ENCODE measurements around the gene POGZ.
A peak's percentile ranks its signal among the peaks of the same experiment; 100 is the strongest.

The POGZ gene

GRCh38 chr1:151458802-151459330 lies 428 bp downstream of the POGZ start:
- peak overlapping the region; percentile 45 for H3K4me3 ChIP-seq (ENCODE audit: low read depth, low read length)
- peak overlapping the region; percentile 87 for H3K27ac ChIP-seq
- peaks cover 6% of the 10 kb centered on the region for H3K79me2 ChIP-seq
- H3K27me3 ChIP-seq (ENCODE audit: control insufficient read depth, insufficient read depth, low read length), result no peaks in the 10 kb centered on the region
- no peak for TF ChIP-seq CTCF (IDR thresholded peaks at IDR 0.05)
- peak overlapping the region; percentile 46 for H3K4me2 ChIP-seq (ENCODE audit: low read length)
- H2AFZ ChIP-seq, result no peak overlapping the region
- no peaks in the 10 kb centered on the region for H3K9me3 ChIP-seq (ENCODE audit: control insufficient read depth, low read length)
- peak overlapping the region; percentile 37 for H3K9ac ChIP-seq
- no peaks in the 10 kb centered on the region for H3K36me3 ChIP-seq (ENCODE audit: control insufficient read depth, insufficient read depth, low read length)
- H3K4me1 ChIP-seq, result peaks cover 4% of the 10 kb centered on the region

- H3K4me3 ChIP-seq (ENCODE audit: low read depth, low read length), result peak overlapping the region; percentile 84
- H3K9ac ChIP-seq, result peak overlapping the region; percentile 46
- no peaks in the 10 kb centered on the region for H3K27me3 ChIP-seq (ENCODE audit: control insufficient read depth, insufficient read depth, low read length)
- H3K4me1 ChIP-seq, result peaks cover 4% of the 10 kb centered on the region
- peak overlapping the region; percentile 93 for H3K27ac ChIP-seq
- H2AFZ ChIP-seq, result peak overlapping the region; percentile 60
- H3K9me3 ChIP-seq (ENCODE audit: control insufficient read depth, low read length), result no peaks in the 10 kb centered on the region
- H3K79me2 ChIP-seq, result peaks cover 8% of the 10 kb centered on the region
- no peaks in the 10 kb centered on the region for H3K36me3 ChIP-seq (ENCODE audit: control insufficient read depth, insufficient read depth, low read length)
- H3K4me2 ChIP-seq (ENCODE audit: low read length), result peak overlapping the region; percentile 92
- no peak for TF ChIP-seq CTCF (IDR thresholded peaks at IDR 0.05)
These were observed 1.1 kb downstream of the POGZ start for GRCh38 chr1:151457911-151458801.

GRCh38 chr1:151455966-151456365 lies 3.3 kb downstream of the POGZ start:
- Histone ChIP-seq H3K27ac (peak overlapping the region; percentile 93), H3K4me1 (peaks cover 4% of the 10 kb centered on the region)

GRCh38 chr1:151455231-151455630 lies 4.1 kb downstream of the POGZ start:
- no peak for TF ChIP-seq CTCF (IDR thresholded peaks at IDR 0.05)
- Histone ChIP-seq H3K27me3 (ENCODE audit: control insufficient read depth, insufficient read depth, low read length) (no peaks in the 10 kb centered on the region), H3K27ac (peak overlapping the region; percentile 1), H3K36me3 (ENCODE audit: control insufficient read depth, insufficient read depth, low read length) (no peaks in the 10 kb centered on the region), H3K4me1 (peaks cover 4% of the 10 kb centered on the region), H3K9me3 (ENCODE audit: control insufficient read depth, low read length) (no peaks in the 10 kb centered on the region), H3K4me3 (ENCODE audit: low read depth, low read length) (no peak overlapping the region), H3K79me2 (peaks cover 21% of the 10 kb centered on the region), H3K4me2 (ENCODE audit: low read length) (no peak overlapping the region), H2AFZ (no peak overlapping the region), H3K9ac (no peak overlapping the region)

More at GRCh38 chr1:151455966-151456365, 3.3 kb downstream of the POGZ start:
- Histone ChIP-seq H3K27me3 (ENCODE audit: control insufficient read depth, insufficient read depth, low read length) (no peaks in the 10 kb centered on the region), H3K9me3 (ENCODE audit: control insufficient read depth, low read length) (no peaks in the 10 kb centered on the region), H2AFZ (no peak overlapping the region), H3K36me3 (ENCODE audit: control insufficient read depth, insufficient read depth, low read length) (no peaks in the 10 kb centered on the region), H3K9ac (no peak overlapping the region), H3K79me2 (peaks cover 19% of the 10 kb centered on the region), H3K4me3 (ENCODE audit: low read depth, low read length) (no peak overlapping the region), H3K4me2 (ENCODE audit: low read length) (no peak overlapping the region)
- no peak for TF ChIP-seq CTCF (IDR thresholded peaks at IDR 0.05)

Data from parathyroid adenoma (tissue), 2 donors.